SU-DHL-6 (cell line): ENCODE measurements around the gene PAPSS1.

Source experiments
- H2AFZ ChIP-seq: fragments of 200-600 bp; sonication (generic); 2 replicates; pipeline ENCODE4 v1.6.1; 2014; ENCODE audit warnings: low read depth, mild to moderate bottlenecking, moderate library complexity, mixed read lengths, antibody characterized with exemption, low read length; ENCODE audit not compliant: severe bottlenecking
- H3F3A ChIP-seq: fragments of 200-600 bp; shearing (Covaris generic); 2 replicates; pipeline ENCODE4 v1.6.0; 2016; ENCODE audit warnings: antibody characterized with exemption, mild to moderate bottlenecking; ENCODE audit not compliant: insufficient read depth
- H3K27ac ChIP-seq: fragments of 200-600 bp; sonication (generic); 2 replicates; pipeline ENCODE4 v1.5.1; 2016; ENCODE audit warnings: low read depth, mild to moderate bottlenecking, low read length, moderate library complexity, mixed read lengths
- H3K27me3 ChIP-seq: fragments of 200-600 bp; sonication (generic), shearing (Covaris generic); 2 replicates; pipeline ENCODE4 v1.6.0; 2014; ENCODE audit warnings: mild to moderate bottlenecking, low read length
- H3K36me3 ChIP-seq: fragments of 200-600 bp; sonication (generic); 2 replicates; pipeline ENCODE4 v1.6.1; 2014; ENCODE audit warnings: mild to moderate bottlenecking, low read length, mixed read lengths
- H3K4me2 ChIP-seq: fragments of 300-600, 200-600 bp; shearing (Covaris generic), sonication (generic); 2 replicates; pipeline ENCODE4 v1.6.0; 2014; ENCODE audit warnings: low read length, low read depth, mild to moderate bottlenecking; ENCODE audit not compliant: poor library complexity, severe bottlenecking
- H3K4me3 ChIP-seq: fragments of 200-600 bp; sonication (generic); 2 replicates; pipeline ENCODE4 v1.5.1; 2014; ENCODE audit warnings: antibody characterized with exemption, low read length, mild to moderate bottlenecking, mixed read lengths; ENCODE audit not compliant: insufficient read depth, poor library complexity, severe bottlenecking
- H3K79me2 ChIP-seq: fragments of 200-600 bp; sonication (generic); 2 replicates; pipeline ENCODE4 v1.6.1; 2014; ENCODE audit warnings: mild to moderate bottlenecking, low read length, moderate library complexity; ENCODE audit not compliant: insufficient read depth
- H3K9ac ChIP-seq: fragments of 200-600 bp; sonication (generic); 2 replicates; pipeline ENCODE4 v1.7.0; 2014; ENCODE audit warnings: mild to moderate bottlenecking, low read length
- H3K9me2 ChIP-seq: fragments of 200-600 bp; sonication (generic); replicated peaks from 2 replicates; pipeline ENCODE4 v1.6.1; 2014; ENCODE audit warnings: low read length; ENCODE audit not compliant: insufficient read depth
- H3K9me3 ChIP-seq: fragments of 200-600 bp; sonication (generic); 2 replicates; pipeline ENCODE4 v1.6.1; 2014; ENCODE audit warnings: low read length, mixed read lengths; ENCODE audit not compliant: insufficient read depth
- H4K20me1 ChIP-seq: fragments of 200-600 bp; sonication (generic); 2 replicates; pipeline ENCODE4 v1.6.1; 2014; ENCODE audit warnings: low read depth, mild to moderate bottlenecking, antibody characterized with exemption, low read length, moderate library complexity, mixed read lengths
- CTCF ChIP-seq: fragments of 200-600 bp; sonication (generic); IDR thresholded peaks from one replicate; pipeline ENCODE4 v1.5.1; 2017; ENCODE audit warnings: antibody characterized with exemption, mild to moderate bottlenecking, low read length, moderate library complexity; ENCODE audit not compliant: insufficient read depth, poor library complexity, severe bottlenecking
- EZH2phosphoT487 ChIP-seq: fragments of 200-600 bp; sonication (generic), shearing (Covaris generic); conservative IDR thresholded peaks from 2 replicates; pipeline ENCODE4 v1.6.1; 2018; ENCODE audit warnings: mild to moderate bottlenecking, antibody characterized with exemption, low read length, moderate library complexity, mixed read lengths

PAPSS1 gene

GRCh38 chr4:107721436-107722100 is 1.5 kb upstream of the PAPSS1 start:
- Histone ChIP-seq H3K9ac (peak overlapping the region; percentile 65; the same call in 1 of the 2 replicates), H3K9me2 (no peaks in the 10 kb centered on the region), H3K79me2 (no peaks in the 10 kb centered on the region), H4K20me1 (no peaks in the 10 kb centered on the region), H3K27ac (no peak overlapping the region), H3K9me3 (no peaks in the 10 kb centered on the region), H3F3A (peaks cover 10% of the 10 kb centered on the region; the same call in 1 of the 2 replicates), H3K4me3 (peak overlapping the region; percentile 61), H2AFZ (peak overlapping the region; percentile 82), H3K4me2 (peak overlapping the region; percentile 73), H3K27me3 (no peaks in the 10 kb centered on the region), H3K36me3 (no peaks in the 10 kb centered on the region)
- no peak for TF ChIP-seq EZH2phosphoT487
- no peak for TF ChIP-seq CTCF

GRCh38 chr4:107719207-107719921 is 670 bp downstream of the PAPSS1 start:
- Histone ChIP-seq H3K4me3 (peak overlapping the region; percentile 78), H3K79me2 (no peaks in the 10 kb centered on the region), H3F3A (peaks cover 10% of the 10 kb centered on the region; the same call in 1 of the 2 replicates), H3K4me2 (peak overlapping the region; percentile 75), H3K9me3 (no peaks in the 10 kb centered on the region), H3K9ac (peak overlapping the region; percentile 65), H3K36me3 (no peaks in the 10 kb centered on the region), H3K27me3 (no peaks in the 10 kb centered on the region), H3K9me2 (no peaks in the 10 kb centered on the region), H2AFZ (peak overlapping the region; percentile 80), H3K27ac (no peak overlapping the region), H4K20me1 (no peaks in the 10 kb centered on the region)
- TF ChIP-seq EZH2phosphoT487 (no peak), CTCF (no peak)

GRCh38 chr4:107718351-107718965 is 1.6 kb downstream of the PAPSS1 start:
- Histone ChIP-seq H3K9me2 (no peaks in the 10 kb centered on the region), H2AFZ (no peak overlapping the region), H3K36me3 (no peaks in the 10 kb centered on the region), H3K79me2 (no peaks in the 10 kb centered on the region), H3K27me3 (no peaks in the 10 kb centered on the region), H3K27ac (no peak overlapping the region), H4K20me1 (no peaks in the 10 kb centered on the region), H3K9me3 (no peaks in the 10 kb centered on the region), H3K4me3 (peak overlapping the region; percentile 78), H3K4me2 (peak overlapping the region; percentile 75), H3F3A (peaks cover 10% of the 10 kb centered on the region; the same call in 1 of the 2 replicates), H3K9ac (no peak overlapping the region)
- TF ChIP-seq CTCF (no peak), EZH2phosphoT487 (no peak)
